Smooth muscle cell of the brain vasculature (primary cell): ENCODE measurements around the gene SNCG.
"Not testable (repeated sequence)": the region's sequence is repeated elsewhere in the genome, so short reads cannot be mapped to it uniquely, and the experiment has no call there.

Source experiments
- DNase-seq: peaks from one replicate; pipeline ENCODE4 v3.0.0-alpha.2; 2012; ENCODE audit warnings: low read depth, low spot score

Gene SNCG

DNA sequence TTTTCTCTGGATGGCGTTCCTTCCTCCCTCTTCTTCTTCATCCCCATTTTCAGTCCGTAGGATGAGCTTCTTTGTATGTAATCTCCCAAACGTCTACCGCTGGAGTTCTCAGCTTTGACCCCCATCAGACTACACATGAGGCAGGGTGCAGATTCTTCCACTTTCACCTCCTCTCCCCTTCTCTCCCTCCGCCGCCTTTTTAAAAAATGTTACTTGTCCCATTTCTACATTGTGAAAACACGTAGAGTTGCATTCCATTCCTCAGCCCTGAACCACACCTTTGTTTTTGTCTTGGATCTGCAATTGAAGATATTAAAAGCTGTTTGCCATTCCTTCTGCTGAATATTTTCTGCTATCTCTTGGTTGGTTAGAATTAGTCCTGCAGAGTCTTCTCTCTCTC lies 16.1 kb downstream of the SNCG start:
- no peak for DNase-seq

- no peak for DNase-seq
Observed at GRCh38 chr10:86976362-86977056, 18.1 kb downstream of the SNCG start.

GRCh38 chr10:86978457-86978856 lies 20.1 kb downstream of the SNCG start:
- DNase-seq: not testable (repeated sequence)

- DNase-seq: no peak
Observed at GRCh38 chr10:86979296-86979818, 21.0 kb downstream of the SNCG start.

DNA sequence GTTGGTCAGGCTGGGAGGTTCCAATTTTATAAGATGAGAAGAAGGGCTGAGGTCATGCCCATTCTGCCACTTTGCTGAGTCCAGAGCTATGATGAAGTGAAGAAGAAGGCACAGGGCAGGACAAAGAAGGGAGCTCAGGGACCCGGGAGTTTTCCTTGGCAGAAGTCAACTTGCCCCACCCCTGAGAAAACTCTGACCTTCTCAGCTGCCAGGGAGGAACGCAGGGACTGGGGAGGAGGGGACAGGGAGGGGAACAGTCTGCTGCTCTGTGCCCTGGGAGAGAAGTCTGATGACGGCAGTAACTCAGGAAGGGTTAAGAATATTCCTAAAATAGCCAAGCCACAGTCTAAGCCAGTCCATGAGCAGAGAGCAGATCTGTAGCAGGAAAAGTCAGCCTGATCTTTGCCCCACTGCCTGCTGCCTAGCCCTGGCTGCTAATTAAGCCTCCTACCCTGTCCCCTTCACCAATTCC lies 21.6 kb downstream of the SNCG start:
- no peak for DNase-seq

GRCh38 chr10:86981020-86981419 lies 22.6 kb downstream of the SNCG start:
- not testable (repeated sequence) for DNase-seq

DNA sequence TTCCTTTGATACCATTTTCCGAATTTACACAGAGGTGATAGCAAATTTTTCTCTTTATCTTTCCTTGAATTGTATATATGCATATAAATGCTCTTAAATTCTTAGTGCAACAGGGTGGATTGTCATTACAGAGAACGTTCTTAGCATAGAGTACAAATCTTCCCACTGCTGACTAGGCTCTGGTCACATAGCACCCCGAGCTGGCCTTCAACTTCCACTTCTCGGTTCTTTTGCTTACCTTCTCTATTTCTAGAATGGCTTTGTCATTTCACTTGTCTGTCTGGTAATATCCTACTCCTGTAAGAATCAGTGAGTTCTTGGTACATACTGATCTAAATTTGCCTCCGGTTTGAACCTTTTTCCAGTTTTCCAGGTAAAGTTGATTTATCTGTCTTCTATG lies 23.3 kb downstream of the SNCG start:
- no peak for DNase-seq

DNA sequence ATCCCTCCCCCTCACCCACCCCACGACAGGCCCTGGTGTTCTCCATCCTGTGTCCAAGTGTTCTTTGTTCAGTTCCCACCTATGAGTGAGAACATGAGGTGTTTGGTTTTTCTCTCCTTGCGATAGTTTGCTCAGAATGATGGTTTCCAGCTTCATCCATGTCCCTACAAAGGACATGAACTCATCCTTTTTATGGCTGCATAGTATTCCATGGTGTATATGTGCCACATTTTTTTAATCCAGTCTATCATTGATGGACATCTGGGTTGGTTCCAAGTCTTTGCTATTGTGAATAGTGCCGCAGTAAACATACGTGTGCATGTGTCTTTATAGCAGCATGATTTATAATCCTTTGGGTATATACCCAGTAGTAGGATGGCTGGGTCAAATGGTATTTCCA lies 26.1 kb downstream of the SNCG start:
- DNase-seq: not testable (repeated sequence)

DNA sequence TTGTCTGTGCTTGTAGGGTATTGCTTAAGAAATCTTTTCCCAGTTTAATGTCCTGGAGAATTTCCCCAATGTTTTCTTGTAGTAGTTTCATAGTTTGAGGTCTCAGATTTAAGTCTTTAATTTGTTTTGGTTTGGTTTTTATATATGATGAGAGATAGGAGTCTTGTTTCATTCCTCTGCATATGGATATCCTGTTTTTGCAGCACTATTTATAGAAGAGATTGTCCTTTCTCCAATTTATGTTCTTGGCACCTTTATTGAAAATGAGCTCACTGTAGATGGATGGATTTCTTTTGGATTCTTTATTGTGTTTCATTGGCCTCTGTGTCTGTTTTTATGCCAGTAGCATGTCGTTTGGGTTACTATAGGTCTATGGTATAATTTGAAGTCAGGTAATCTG lies 30.1 kb downstream of the SNCG start:
- DNase-seq: no peak

DNA sequence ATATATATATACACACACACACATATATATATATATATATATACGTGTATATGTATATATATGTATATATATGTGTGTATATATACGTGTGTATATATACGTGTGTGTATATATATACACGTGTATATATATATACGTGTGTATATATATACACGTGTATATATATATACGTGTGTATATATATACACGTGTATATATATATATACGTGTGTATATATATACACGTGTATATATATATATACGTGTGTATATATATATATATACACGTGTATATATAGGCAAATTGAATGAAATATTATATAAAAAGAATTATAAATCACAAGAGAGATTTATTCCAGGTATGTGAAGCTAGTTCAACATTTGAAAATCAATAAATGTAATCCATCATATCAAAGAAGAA lies 33.0 kb downstream of the SNCG start:
- DNase-seq: not testable (repeated sequence)

DNA sequence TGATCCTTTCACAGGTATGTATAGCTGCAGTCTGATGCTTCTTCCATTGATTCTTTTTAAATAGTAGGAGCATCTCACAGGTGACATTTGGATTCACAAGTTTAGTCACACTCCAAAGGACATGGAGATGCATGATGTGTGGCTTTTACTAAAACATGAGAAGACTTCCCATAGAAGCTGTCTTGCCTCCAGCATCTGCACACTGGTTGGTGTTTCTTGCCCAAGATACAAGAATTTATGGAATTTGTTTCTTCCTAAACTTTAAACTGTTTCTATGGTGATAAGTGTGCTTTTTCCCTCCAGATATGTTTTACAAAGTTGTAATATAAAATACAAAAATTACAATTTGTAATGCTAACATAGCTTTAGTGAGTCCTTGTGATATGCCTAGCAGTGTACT lies 34.1 kb downstream of the SNCG start:
- no peak for DNase-seq

DNA sequence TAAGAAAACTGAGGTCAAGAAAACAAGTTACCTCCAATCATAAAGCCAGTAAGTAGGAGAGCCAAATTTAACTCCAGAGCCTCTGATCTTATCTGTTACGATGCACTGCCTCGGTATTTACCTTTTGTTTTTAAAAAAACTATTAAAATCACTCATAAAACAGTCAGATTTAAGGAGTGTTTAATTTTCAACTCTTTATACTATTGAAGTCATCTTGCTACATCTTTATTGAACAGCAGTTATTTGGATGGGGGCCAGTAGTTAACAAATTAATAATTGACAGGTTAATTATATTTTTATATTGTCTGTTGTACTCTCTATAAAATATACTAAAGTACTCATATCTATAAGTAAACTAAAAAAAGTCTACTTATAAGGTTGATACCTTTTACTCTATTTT lies 34.5 kb downstream of the SNCG start:
- DNase-seq: no peak

DNA sequence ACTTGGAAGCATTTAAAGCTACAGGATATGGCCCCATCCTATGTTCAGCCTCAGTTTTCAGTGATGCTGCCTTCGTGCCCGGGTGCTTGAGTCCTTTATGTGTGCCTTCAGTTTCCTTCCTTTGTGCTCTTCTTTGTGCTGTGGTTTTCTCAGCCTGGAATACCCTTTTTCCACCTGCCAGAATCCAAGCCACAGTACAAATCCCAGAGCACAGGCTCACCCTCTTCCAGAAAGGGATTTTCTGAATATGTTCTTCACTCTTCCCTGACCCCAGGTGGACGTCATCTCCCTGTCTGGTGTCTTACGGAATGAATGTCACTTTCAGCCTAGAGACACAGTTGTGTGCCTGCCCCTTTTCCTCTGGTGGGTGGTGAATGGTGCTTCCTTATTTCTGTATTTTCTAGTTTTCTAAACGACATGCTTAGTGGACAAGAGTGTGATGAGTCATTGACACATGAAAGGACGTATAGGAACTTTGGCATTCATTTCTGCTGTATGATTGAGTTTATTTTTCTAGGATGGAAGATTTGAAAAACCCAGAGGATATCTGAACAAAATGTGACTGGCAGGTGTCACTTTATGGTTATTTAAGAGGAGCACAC lies 41.5 kb downstream of the SNCG start:
- DNase-seq: not testable (repeated sequence)

DNA sequence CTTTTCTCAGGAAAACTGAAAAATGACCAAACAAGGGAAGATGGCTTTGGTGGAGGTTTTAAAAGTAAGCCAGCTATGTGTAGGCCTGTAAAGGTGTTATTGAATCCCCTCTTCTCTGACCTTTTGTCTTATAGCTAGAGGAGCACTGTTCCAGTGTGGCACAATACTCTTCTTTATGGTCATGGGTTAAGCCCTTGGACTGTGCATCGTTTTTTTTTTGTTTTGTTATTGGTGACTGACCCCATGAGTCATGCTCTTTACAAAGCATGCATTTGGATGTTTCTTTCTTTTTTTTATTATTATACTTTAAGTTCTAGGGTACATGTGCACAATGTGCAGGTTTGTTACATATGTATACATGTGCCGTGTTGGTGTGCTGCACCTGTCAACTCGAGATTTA lies 42.1 kb downstream of the SNCG start:
- DNase-seq: no peak

DNA sequence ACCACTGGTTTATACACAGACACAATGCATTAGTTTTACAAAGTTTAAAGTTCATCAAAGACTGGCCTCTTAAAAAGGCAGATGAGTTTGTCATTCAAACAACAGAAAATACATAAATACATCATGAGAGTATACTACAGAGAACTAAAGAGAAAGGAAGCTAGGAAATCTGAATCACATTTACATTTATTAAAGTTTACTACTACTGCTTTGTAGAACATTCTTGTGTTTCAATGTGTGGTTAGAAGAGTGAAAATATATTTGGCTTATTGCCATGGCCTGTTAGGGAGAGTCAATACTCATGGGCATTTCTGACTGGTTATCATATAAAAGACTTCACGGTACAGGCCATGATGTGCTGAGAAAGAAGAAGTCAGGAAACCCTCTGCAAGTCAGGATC lies 48.7 kb downstream of the SNCG start:
- DNase-seq: not testable (repeated sequence)

- DNase-seq: not testable (repeated sequence)
Observed at GRCh38 chr10:87007674-87008073, 49.3 kb downstream of the SNCG start.

DNA sequence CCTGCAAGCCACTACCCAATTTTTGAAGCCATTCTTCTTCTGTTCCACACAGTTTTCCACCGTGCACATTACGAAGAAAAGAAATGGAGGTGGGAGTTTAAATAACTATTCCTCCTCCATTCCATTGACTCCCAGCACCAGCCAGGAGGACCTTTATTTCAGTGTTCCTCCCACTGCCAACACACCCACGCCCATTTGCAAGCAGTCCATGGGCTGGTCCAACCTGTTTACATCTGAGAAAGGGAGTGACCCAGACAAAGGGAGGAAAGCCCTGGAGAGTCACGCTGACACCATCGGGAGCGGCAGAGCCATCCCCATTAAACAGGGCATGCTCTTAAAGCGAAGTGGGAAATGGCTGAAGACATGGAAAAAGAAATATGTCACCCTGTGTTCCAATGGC lies 49.9 kb downstream of the SNCG start:
- DNase-seq: not testable (repeated sequence)

- DNase-seq: not testable (repeated sequence)
Observed at GRCh38 chr10:87009134-87009696, 50.8 kb downstream of the SNCG start.
